ENCODE measurements around the gene ETS1. TPM values are rescaled to one million over a fixed set of nuclear protein-coding genes. Genes with fewer than 3 reads are reported as not detected.

The ETS1 gene
- total and polyA plus RNA-seq, 2 experiments from 2014 or later: 25.6 to 52.6 TPM

- H3F3A ChIP-seq (replicated peaks; ENCODE audit: low read depth): 0 out of 2 replicates have a peak, but pooled peaks cover 10% of the 10 kb centered on the region
- no peak for ATAC-seq
- H4K20me1 ChIP-seq (replicated peaks; ENCODE audit: insufficient read depth): peaks cover 47% of the 10 kb centered on the region
- H2AFZ ChIP-seq: no peak overlapping the region
- H3K4me3 Mint-ChIP-seq: no peak overlapping the region
- no peak overlapping the region for H3K4me3 ChIP-seq
- no peaks in the 10 kb centered on the region for H3K9me2 ChIP-seq (ENCODE audit: insufficient read depth)
- no peak for DNase-seq (ENCODE audit: low spot score)
- peaks cover 48% of the 10 kb centered on the region for H3K27me3 Mint-ChIP-seq (ENCODE audit: insufficient read depth, low read depth, poor library complexity)
- no peak overlapping the region for H3K4me2 ChIP-seq
- H3K79me2 ChIP-seq (replicated peaks; ENCODE audit: insufficient read depth): peaks cover 5% of the 10 kb centered on the region; the same call in 1 of the 2 replicates
- H3K4me1 ChIP-seq (ENCODE audit: insufficient read depth): peaks cover 25% of the 10 kb centered on the region
- TF ChIP-seq ZNF114 (CRISPR knock-in tag; IDR thresholded peaks at IDR 0.05) (no peak), ZNF331 (CRISPR knock-in tag; IDR thresholded peaks at IDR 0.05; ENCODE audit: low read depth) (no peak), POLR2AphosphoS5 (IDR thresholded peaks at IDR 0.05; ENCODE audit: low read depth) (no peak), ETS1 (IDR thresholded peaks at IDR 0.05) (no peak), CTCF (conservative IDR thresholded peaks at IDR 0.05; ENCODE audit: low read depth in 2 of 2) (no peak), EZH2 (IDR thresholded peaks at IDR 0.05; ENCODE audit: low read depth, unreplicated experiment) (no peak), EZH2phosphoT487 (IDR thresholded peaks at IDR 0.05; ENCODE audit: unreplicated experiment) (no peak), CREB1 (CRISPR knock-in tag; IDR thresholded peaks at IDR 0.05; ENCODE audit: low read depth) (no peak), REST (IDR thresholded peaks at IDR 0.05; ENCODE audit: unreplicated experiment) (no peak), STAT1 (IDR thresholded peaks at IDR 0.05; ENCODE audit: unreplicated experiment) (no peak), NANOG (IDR thresholded peaks at IDR 0.05; ENCODE audit: borderline replicate concordance) (no peak), ZNF462 (CRISPR knock-in tag; IDR thresholded peaks at IDR 0.05) (no peak), JUNB (IDR thresholded peaks at IDR 0.05; ENCODE audit: unreplicated experiment) (no peak)
- peaks cover 9% of the 10 kb centered on the region; the same call in 1 of the 2 replicates for H3K36me3 ChIP-seq (ENCODE audit: insufficient read depth)
- H3K27me3 ChIP-seq (ENCODE audit: insufficient read depth): peaks cover 47% of the 10 kb centered on the region
- H3K27ac ChIP-seq (ENCODE audit: low read depth): no peak overlapping the region
- H3K4me1 Mint-ChIP-seq: peaks cover 33% of the 10 kb centered on the region
- no peaks in the 10 kb centered on the region for H3K9me3 Mint-ChIP-seq
- no peak overlapping the region for H3K27ac Mint-ChIP-seq
- peaks cover 23% of the 10 kb centered on the region for H3K36me3 Mint-ChIP-seq (ENCODE audit: low read depth)
Observed at GRCh38 chr11:128552783-128553661, 34.3 kb downstream of the ETS1 start.
